ENCODE data around the gene CD200. TPM values are rescaled to one million over a fixed set of nuclear protein-coding genes. Genes with fewer than 3 reads are reported as not detected.

Gene CD200
- total and polyA plus RNA-seq, 2 experiments from 2014 or later, result 51.9 to 65.0 TPM

- no peak for TF ChIP-seq EZH2 (IDR thresholded peaks at IDR 0.05; ENCODE audit: low read depth, unreplicated experiment)
- TF ChIP-seq CREB1 (CRISPR knock-in tag; IDR thresholded peaks at IDR 0.05; ENCODE audit: low read depth), result no peak
- TF ChIP-seq, protein P1, sequence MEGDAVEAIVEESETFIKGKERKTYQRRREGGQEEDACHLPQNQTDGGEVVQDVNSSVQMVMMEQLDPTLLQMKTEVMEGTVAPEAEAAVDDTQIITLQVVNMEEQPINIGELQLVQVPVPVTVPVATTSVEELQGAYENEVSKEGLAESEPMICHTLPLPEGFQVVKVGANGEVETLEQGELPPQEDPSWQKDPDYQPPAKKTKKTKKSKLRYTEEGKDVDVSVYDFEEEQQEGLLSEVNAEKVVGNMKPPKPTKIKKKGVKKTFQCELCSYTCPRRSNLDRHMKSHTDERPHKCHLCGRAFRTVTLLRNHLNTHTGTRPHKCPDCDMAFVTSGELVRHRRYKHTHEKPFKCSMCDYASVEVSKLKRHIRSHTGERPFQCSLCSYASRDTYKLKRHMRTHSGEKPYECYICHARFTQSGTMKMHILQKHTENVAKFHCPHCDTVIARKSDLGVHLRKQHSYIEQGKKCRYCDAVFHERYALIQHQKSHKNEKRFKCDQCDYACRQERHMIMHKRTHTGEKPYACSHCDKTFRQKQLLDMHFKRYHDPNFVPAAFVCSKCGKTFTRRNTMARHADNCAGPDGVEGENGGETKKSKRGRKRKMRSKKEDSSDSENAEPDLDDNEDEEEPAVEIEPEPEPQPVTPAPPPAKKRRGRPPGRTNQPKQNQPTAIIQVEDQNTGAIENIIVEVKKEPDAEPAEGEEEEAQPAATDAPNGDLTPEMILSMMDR (conservative IDR thresholded peaks at IDR 0.05; ENCODE audit: low read depth in 2 of 2), result no peak
- TF ChIP-seq ZNF114 (CRISPR knock-in tag; IDR thresholded peaks at IDR 0.05), result no peak
- TF ChIP-seq EZH2phosphoT487 (IDR thresholded peaks at IDR 0.05; ENCODE audit: unreplicated experiment), result no peak
- TF ChIP-seq POLR2AphosphoS5 (IDR thresholded peaks at IDR 0.05; ENCODE audit: low read depth), result no peak
- no peak for TF ChIP-seq ZNF331 (CRISPR knock-in tag; IDR thresholded peaks at IDR 0.05; ENCODE audit: low read depth)
These were observed 74.4 kb downstream of the CD200 start (continued) for GRCh38 chr3:112407214-112407887.

GRCh38 chr3:112407888-112408702, 75.1 kb downstream of the CD200 start:
- DNase-seq (ENCODE audit: low spot score) (no peak), ATAC-seq (no peak)
- Mint-ChIP-seq H3K4me1 (peaks cover 42% of the 10 kb centered on the region), H3K36me3 (ENCODE audit: low read depth) (peaks cover 16% of the 10 kb centered on the region), H3K27ac (no peak overlapping the region), H3K27me3 (ENCODE audit: insufficient read depth, low read depth, poor library complexity) (peaks cover 7% of the 10 kb centered on the region), H3K4me3 (no peak overlapping the region), H3K9me3 (no peaks in the 10 kb centered on the region; the same call in 2 of the 3 replicates)
- H3K4me1 ChIP-seq (ENCODE audit: insufficient read depth), result peaks cover 37% of the 10 kb centered on the region
- H2AFZ ChIP-seq, result no peak overlapping the region
- H3K9me2 ChIP-seq (ENCODE audit: insufficient read depth), result no peaks in the 10 kb centered on the region
- no peak overlapping the region for H3K4me3 ChIP-seq
- H4K20me1 ChIP-seq (replicated peaks; ENCODE audit: insufficient read depth), result no peaks in the 10 kb centered on the region
- no peaks in the 10 kb centered on the region for H3K27me3 ChIP-seq (ENCODE audit: insufficient read depth)
- H3K36me3 ChIP-seq (ENCODE audit: insufficient read depth), result no peaks in the 10 kb centered on the region
- H3K27ac ChIP-seq (ENCODE audit: low read depth), result no peak overlapping the region
- H3F3A ChIP-seq (replicated peaks; ENCODE audit: low read depth), result no peaks in the 10 kb centered on the region
- no peaks in the 10 kb centered on the region for H3K79me2 ChIP-seq (replicated peaks; ENCODE audit: insufficient read depth)
- no peak overlapping the region for H3K4me2 ChIP-seq
- TF ChIP-seq JUNB (IDR thresholded peaks at IDR 0.05; ENCODE audit: unreplicated experiment) (no peak), ZNF331 (CRISPR knock-in tag; IDR thresholded peaks at IDR 0.05; ENCODE audit: low read depth) (no peak), ZNF114 (CRISPR knock-in tag; IDR thresholded peaks at IDR 0.05) (no peak), POLR2AphosphoS5 (IDR thresholded peaks at IDR 0.05; ENCODE audit: low read depth) (no peak)
- TF ChIP-seq, protein P1 (conservative IDR thresholded peaks at IDR 0.05; ENCODE audit: low read depth in 2 of 2), result no peak
- TF ChIP-seq, protein P2, sequence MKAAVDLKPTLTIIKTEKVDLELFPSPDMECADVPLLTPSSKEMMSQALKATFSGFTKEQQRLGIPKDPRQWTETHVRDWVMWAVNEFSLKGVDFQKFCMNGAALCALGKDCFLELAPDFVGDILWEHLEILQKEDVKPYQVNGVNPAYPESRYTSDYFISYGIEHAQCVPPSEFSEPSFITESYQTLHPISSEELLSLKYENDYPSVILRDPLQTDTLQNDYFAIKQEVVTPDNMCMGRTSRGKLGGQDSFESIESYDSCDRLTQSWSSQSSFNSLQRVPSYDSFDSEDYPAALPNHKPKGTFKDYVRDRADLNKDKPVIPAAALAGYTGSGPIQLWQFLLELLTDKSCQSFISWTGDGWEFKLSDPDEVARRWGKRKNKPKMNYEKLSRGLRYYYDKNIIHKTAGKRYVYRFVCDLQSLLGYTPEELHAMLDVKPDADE (IDR thresholded peaks at IDR 0.05), result no peak
- TF ChIP-seq, protein P3, sequence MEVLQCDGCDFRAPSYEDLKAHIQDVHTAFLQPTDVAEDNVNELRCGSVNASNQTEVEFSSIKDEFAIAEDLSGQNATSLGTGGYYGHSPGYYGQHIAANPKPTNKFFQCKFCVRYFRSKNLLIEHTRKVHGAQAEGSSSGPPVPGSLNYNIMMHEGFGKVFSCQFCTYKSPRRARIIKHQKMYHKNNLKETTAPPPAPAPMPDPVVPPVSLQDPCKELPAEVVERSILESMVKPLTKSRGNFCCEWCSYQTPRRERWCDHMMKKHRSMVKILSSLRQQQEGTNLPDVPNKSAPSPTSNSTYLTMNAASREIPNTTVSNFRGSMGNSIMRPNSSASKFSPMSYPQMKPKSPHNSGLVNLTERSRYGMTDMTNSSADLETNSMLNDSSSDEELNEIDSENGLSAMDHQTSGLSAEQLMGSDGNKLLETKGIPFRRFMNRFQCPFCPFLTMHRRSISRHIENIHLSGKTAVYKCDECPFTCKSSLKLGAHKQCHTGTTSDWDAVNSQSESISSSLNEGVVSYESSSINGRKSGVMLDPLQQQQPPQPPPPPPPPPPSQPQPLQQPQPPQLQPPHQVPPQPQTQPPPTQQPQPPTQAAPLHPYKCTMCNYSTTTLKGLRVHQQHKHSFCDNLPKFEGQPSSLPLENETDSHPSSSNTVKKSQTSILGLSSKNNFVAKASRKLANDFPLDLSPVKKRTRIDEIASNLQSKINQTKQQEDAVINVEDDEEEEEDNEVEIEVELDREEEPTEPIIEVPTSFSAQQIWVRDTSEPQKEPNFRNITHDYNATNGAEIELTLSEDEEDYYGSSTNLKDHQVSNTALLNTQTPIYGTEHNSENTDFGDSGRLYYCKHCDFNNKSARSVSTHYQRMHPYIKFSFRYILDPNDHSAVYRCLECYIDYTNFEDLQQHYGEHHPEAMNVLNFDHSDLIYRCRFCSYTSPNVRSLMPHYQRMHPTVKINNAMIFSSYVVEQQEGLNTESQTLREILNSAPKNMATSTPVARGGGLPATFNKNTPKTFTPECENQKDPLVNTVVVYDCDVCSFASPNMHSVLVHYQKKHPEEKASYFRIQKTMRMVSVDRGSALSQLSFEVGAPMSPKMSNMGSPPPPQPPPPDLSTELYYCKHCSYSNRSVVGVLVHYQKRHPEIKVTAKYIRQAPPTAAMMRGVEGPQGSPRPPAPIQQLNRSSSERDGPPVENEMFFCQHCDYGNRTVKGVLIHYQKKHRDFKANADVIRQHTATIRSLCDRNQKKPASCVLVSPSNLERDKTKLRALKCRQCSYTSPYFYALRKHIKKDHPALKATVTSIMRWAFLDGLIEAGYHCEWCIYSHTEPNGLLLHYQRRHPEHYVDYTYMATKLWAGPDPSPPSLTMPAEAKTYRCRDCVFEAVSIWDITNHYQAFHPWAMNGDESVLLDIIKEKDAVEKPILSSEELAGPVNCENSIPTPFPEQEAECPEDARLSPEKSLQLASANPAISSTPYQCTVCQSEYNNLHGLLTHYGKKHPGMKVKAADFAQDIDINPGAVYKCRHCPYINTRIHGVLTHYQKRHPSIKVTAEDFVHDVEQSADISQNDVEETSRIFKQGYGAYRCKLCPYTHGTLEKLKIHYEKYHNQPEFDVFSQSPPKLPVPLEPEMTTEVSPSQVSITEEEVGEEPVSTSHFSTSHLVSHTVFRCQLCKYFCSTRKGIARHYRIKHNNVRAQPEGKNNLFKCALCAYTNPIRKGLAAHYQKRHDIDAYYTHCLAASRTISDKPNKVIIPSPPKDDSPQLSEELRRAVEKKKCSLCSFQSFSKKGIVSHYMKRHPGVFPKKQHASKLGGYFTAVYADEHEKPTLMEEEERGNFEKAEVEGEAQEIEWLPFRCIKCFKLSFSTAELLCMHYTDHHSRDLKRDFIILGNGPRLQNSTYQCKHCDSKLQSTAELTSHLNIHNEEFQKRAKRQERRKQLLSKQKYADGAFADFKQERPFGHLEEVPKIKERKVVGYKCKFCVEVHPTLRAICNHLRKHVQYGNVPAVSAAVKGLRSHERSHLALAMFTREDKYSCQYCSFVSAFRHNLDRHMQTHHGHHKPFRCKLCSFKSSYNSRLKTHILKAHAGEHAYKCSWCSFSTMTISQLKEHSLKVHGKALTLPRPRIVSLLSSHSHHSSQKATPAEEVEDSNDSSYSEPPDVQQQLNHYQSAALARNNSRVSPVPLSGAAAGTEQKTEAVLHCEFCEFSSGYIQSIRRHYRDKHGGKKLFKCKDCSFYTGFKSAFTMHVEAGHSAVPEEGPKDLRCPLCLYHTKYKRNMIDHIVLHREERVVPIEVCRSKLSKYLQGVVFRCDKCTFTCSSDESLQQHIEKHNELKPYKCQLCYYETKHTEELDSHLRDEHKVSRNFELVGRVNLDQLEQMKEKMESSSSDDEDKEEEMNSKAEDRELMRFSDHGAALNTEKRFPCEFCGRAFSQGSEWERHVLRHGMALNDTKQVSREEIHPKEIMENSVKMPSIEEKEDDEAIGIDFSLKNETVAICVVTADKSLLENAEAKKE (CRISPR knock-in tag; IDR thresholded peaks at IDR 0.05), result no peak
